M059J (cell line): ENCODE measurements around the gene PGRMC2. TPM values are rescaled to one million over a fixed set of nuclear protein-coding genes. Genes with fewer than 3 reads are reported as not detected.

Experiments
- DNase-seq: peaks from one replicate; pipeline ENCODE4 v3.0.0-alpha.2; 2012; ENCODE audit warnings: low read depth
- total RNA-seq: library from RNA; depleted of rRNA; stranded (reverse); fragments of >200 nt; shearing (Covaris generic); gene quantifications from 2 replicates; pipeline ENCODE4 v1.2.3, GENCODE V29; 2014; rRNA removed

The PGRMC2 gene
- total RNA-seq, 1 experiment from 2014 or later = 28.2 TPM

DNA sequence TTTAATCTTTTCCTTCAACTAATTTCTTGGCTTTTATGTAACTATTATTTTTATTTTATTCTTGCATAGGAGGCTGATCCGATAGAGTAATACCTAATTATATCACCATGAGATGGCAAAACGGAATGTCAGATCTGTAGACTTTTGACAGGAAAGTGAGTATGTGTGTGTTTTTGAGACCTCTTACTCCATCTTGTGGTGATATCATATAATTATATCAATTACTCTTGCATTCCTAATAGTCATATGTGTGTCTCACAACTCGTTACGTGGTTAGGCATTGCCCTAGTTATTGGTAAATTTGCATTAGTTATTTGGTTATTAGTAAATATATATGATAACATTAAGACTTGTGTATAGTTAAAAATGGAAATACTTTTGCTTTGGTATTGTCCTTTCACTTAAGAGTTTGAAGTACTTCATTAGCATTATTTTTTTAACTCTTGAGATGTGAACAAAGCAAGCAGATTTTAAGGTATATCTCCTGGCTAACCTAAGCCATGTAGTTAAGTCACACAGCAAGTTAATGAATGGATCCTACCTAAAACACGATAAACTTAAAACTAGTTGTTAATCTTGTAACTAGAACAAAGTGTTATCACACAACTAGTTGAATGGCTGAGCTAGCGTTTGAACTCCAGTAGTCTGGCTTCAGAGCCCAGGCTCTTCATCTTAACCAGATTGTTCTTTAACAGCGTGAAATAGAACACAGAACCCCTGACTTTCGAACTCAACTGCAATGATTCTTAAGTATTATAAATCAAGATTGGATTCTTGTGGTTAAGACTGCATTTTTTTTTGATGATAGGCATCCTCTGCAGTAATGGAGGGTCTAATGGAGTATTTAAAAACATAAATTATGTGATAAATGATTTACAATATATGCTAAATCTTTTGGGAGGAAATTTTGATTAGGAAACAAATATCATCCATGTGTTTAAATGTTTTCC lies 67.1 kb downstream of the PGRMC2 start:
- DNase-seq = peak; percentile 65

Other genes with a start within 250 kb of the PGRMC2 start
- 11.1 and 14.3 TPM in 2 replicates for gene LARP1B, start 226.5 kb downstream of the PGRMC2 start, total RNA-seq